Activated CD4-positive, CD25-positive, alpha-beta regulatory T cell treated with anti-CD3 and anti-CD28 coated beads, Interleukin-2, amount 50 U/mL, for 16 hours (primary cell): ENCODE data around the gene GUCA1A.

ENCODE experiments used
- DNase-seq: peaks from one replicate; pipeline ENCODE4 v3.0.0-alpha.2; 2020; ENCODE audit warnings: low read depth, low spot score

The GUCA1A gene

DNA sequence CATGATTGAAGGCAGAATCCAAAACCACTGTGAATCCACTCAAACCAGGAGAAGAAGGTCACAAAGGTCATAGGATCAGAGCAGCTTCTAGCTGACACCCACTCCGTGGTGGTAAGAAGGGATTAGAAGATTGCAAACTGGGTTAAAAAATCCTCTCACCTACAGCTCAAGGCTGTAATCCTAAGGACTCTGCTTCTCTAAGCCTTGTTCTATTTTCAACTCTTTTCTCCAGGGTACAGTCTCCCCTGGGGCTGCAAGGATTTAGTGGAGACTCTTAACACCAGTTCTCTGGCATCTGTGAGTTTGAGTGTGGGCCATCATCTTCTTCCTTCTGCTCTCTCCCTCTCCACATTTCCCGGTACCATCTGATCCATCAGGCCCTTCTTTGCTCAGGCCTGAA is at the start of gene GUCA1A:
Gene GUCA1A (plus strand): TSS at position 264 of the 400 bp plus-strand sequence. CDS start 250 bp downstream, outside the sequence.
- no peak for DNase-seq

- no peak for DNase-seq
Observed at GRCh38 chr6:42123379-42124103, 49.6 kb upstream of the GUCA1A start.

DNA sequence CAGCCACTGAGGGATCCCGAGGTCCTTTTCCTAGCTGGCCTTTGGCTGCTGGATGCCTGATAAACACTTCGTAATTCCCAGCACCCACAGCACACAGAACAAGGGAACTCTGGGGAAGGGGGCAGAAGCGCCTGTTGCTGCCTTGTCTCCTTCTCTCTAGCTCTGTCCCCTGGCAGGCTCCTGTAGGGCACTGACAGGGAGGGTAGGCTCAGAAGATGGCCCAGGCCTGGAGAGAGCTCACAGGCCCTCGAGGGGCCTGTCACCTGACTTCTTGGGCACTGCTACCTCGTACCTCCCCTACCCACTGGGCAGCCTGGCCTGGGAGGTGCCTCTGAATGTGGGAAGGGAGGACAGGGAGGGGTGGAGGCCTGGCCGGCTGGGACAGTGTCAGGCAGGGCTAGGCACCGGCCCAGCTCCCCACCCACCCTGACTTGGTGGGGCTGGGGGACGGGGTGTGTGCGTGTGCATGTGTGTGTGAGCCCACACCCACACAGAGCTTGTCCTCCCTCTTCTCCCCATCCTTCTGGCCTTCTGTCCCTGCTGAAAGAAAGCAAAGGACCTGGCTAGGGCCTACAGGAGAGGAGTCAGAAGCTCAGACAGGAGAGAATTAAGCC is 48.8 kb upstream of the GUCA1A start:
- DNase-seq: no peak

GRCh38 chr6:42125231-42125630 is 47.9 kb upstream of the GUCA1A start:
- no peak for DNase-seq

GRCh38 chr6:42125663-42126062 is 47.5 kb upstream of the GUCA1A start:
- DNase-seq: no peak

DNA sequence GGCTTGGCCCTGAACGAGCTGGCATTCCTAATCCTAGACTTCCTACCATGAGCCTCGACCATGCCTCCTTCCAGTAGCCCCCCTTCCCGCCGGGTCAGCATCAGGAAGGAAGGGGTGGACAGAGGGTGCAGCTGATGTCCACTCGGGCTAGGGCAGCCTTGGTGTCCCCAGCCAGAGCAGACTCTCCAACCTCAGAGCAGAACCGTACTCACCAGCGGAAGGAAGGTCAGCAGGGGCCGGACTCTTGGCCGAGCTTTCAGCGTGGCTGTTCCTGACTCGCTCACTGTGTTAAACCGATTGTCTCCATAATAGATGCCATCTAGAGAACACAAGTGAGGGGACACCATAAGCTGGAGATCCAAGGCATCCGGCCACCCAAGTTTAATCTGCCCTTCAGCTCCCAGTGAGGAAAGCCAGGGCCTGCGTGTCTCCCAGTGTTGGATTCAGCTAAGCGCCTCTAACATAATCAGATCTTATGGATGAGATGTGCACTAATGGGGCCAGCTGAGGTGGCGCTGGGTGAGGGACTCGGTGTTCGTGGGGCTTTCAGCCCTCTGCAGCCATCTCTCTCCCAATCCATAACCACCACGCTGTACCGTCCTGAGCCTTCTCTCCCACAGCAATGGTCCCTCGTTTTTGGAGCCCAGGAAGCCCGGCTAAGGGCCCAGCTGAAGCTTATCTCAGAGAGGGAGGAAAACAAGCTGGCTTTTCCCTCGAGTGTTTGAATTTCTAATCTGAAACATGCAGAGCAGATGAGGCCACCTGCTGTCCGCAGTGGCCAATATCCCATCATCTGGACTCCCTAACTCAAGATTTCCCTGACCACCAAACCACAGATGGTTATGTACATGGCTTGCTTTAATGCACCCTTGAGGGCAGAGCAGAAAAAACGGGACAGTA is 44.5 kb upstream of the GUCA1A start:
- DNase-seq: no peak

- DNase-seq: no peak
Observed at GRCh38 chr6:42129360-42129676, 43.8 kb upstream of the GUCA1A start.

DNA sequence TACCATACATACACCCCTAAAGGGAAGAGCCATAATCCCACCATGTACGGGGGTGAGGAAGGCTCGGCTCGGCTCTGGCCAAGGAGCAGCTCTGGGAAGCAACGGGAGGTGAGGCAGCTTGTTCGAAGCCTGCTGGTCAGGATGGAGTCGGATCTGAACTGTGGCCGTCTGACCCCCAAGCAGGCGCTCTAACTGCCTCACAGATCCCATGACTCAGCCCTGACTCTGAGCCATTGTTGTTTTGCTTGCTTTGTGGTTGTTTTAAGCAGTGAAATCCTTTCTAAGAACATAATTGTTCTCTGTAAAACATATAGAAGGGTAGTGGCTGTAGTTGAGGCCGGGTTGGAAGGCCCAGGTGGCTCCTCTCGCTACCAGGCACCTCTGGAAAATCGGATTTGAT is 41.6 kb upstream of the GUCA1A start:
- no peak for DNase-seq

DNA sequence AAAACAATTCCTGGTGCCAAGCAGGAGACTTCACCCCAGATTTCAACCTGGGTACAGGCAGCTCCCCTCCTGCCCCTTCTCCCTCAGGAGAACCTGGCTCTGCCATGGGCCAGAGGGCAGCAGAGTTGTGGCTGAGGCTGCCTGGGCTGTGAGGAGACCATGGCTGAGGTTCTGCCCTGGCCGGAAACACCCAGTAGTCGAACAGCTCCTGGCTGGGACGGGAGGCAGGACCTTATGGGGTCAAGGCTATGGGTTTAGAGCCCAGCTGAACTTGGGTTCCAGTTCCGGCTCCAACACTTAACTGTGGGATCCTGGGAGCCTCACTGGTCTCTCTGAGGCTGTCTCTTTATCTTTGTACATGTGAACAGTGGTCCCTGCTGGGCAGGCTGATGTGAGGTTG is 39.2 kb upstream of the GUCA1A start:
- DNase-seq: no peak

GRCh38 chr6:42135161-42135560 is 38.0 kb upstream of the GUCA1A start:
- no peak for DNase-seq

- DNase-seq: no peak
Observed at GRCh38 chr6:42135722-42136121, 37.4 kb upstream of the GUCA1A start.

GRCh38 chr6:42136508-42137193 is 36.5 kb upstream of the GUCA1A start:
- no peak for DNase-seq

DNA sequence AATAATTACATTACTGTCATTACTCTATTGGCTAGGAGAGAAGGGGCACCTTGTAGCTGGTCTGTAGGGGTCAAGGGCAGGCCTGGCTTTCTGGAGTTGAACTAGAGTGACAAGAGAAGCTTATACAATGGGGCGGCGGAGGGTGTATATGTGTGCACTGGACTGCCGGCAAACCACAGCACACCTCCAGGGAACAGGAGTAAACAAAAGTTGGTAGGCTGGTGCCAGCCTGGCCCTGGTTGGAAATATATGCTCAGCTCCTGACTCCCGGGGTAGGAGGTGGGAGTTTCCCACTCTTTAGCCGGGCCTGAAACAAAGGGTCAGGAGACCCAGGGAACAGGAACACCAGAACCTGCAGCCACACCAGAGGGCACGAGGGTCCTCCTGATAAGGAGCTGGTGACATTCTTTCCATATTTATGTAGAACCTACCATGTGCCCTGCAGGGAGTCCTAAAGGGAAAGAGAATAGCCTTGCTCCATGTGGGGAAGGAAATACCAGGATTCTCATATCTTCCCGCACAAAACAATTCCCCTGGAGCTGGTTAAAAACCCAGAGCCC is 35.9 kb upstream of the GUCA1A start:
- no peak for DNase-seq

DNA sequence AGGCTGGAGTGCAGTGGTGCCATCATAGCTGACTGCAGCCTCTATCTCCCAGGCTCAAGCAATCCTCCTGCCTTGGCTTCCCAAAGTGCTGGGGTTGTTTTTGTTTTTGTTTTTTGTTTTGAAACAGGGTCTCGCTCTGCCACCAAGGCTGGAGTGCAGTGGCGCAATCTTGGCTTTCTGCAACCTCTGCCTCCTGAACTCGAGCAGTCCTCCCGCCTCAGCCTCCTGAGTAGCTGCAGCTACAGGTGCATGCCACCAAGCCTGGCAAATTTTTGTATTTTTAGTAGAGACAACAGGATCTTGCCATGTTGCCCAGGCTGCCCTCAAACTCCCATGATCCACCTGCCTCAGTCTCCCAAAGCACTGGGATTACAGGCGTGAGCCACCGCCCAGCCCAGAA is 35.0 kb upstream of the GUCA1A start:
- no peak for DNase-seq

- DNase-seq: no peak
Observed at GRCh38 chr6:42138630-42139619, 34.2 kb upstream of the GUCA1A start.

DNA sequence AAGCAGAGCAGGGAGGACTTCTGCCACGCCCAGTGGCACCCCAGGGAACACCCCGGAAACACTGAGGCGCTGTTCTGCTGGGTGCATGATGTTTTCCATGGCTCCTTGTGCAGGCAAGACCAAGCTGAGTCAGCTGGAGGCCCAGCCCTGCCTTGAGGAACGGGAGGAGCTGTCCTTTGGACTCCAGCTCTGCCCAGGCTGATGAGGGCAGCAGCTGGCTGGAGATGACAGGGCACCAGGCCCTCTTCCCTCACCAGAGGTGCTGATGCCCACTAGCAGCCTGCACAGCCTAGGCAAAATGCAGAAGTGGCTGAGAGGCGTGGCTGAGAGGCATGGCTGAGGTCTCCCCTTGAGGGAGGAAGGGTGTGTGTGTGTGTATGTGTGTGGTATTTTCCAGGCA is 33.1 kb upstream of the GUCA1A start:
- DNase-seq: no peak

- no peak for DNase-seq
Observed at GRCh38 chr6:42140756-42141602, 32.2 kb upstream of the GUCA1A start.

DNA sequence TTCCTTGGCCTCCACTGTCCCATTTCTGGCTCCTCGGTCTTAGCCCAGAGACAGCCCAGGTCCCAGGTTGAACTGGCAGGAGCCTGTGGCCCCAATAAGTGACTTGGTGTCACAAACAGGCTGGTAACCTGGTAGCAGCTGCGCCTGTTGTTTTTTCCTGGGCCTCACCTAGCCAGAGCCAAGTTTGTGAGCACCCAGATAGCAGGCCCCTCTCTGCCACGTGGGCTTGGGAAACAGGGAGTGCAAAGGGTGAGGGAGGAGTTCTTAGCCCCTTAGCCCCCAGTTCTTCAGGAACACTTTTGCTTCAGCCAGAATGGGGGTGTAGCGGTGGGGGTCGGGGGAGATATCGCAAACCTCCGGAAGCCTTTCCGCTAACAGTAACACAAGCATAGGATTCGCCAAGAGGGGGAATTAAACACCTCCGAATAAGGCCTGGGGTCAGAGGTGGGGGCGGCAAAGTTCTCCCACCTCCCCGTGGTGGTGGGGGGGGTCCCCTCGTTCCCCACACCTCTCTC is 31.5 kb upstream of the GUCA1A start:
- DNase-seq: no peak

- DNase-seq: no peak
Observed at GRCh38 chr6:42142118-42142835, 30.9 kb upstream of the GUCA1A start, which contains the start of gene C6orf132. Gene C6orf132 (minus strand): TSS chr6:42142620. CDS start chr6:42142444, 176 bp downstream.
